ENCODE measurements around the gene PRKCE.

- TF ChIP-seq POLR2A (IDR thresholded peaks at IDR 0.05) (no peak), CTCF (IDR thresholded peaks at IDR 0.05) (no peak)
Measured at GRCh38 chr2:45651415-45652089, at the start of gene PRKCE.
